Activated naive CD4-positive, alpha-beta T cell treated with anti-CD3 and anti-CD28 coated beads, Interleukin-2, amount 50 U/mL, for 24 hours (primary cell): Measurements from ENCODE around the gene HOPX.
"Not testable (repeated sequence)": the region's sequence is repeated elsewhere in the genome, so short reads cannot be mapped to it uniquely, and the experiment has no call there.

Experiments
- H3K27ac Mint-ChIP-seq: one replicate; pipeline ENCODE4 v1.8.0; 2021; ENCODE audit warnings: mild to moderate bottlenecking, mixed read lengths
- H3K27me3 Mint-ChIP-seq: one replicate; pipeline ENCODE4 v1.8.0; 2021; ENCODE audit warnings: mixed read lengths
- H3K36me3 Mint-ChIP-seq: one replicate; pipeline ENCODE4 v1.8.0; 2021; ENCODE audit warnings: mixed read lengths
- H3K4me1 Mint-ChIP-seq: one replicate; pipeline ENCODE4 v1.8.0; 2021; ENCODE audit warnings: mixed read lengths
- H3K4me3 Mint-ChIP-seq: one replicate; pipeline ENCODE4 v1.8.0; 2021; ENCODE audit warnings: mild to moderate bottlenecking, mixed read lengths
- H3K9me3 Mint-ChIP-seq: one replicate; pipeline ENCODE4 v1.8.0; 2021; ENCODE audit warnings: mixed read lengths

Gene HOPX

DNA sequence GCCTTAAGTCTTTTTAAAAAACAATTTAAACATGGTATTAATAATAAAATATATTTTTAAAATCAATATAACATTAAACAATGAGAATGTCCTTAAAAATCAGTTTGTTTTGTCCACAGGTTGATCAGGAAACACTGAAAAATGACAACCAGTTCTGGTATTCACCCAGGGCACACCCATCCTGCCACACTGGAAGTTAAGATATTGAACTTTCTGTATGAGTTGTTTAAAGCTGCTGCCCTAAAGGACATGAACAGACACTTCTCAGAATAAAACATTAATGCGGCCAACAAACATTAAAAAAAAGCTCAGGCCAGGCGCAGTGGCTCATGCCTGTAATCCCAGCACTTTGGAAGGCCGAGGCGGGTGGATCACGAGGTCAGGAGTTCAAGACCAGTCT, 15.0 kb upstream of the HOPX start:
- Mint-ChIP-seq H3K4me1 (peaks cover 17% of the 10 kb centered on the region), H3K36me3 (no peaks in the 10 kb centered on the region), H3K27me3 (peaks cover 2% of the 10 kb centered on the region), H3K9me3 (no peaks in the 10 kb centered on the region), H3K4me3 (no peak overlapping the region), H3K27ac (no peak overlapping the region)

- H3K27ac Mint-ChIP-seq, H3K36me3 Mint-ChIP-seq, H3K9me3 Mint-ChIP-seq, H3K4me3 Mint-ChIP-seq, H3K4me1 Mint-ChIP-seq, H3K27me3 Mint-ChIP-seq: not testable (repeated sequence)
Observed at GRCh38 chr4:56693476-56693875, 12.4 kb upstream of the HOPX start.

GRCh38 chr4:56692576-56692975, 11.5 kb upstream of the HOPX start:
- H3K27me3 Mint-ChIP-seq, result peaks cover 2% of the 10 kb centered on the region
- H3K27ac Mint-ChIP-seq, result no peak overlapping the region
- no peaks in the 10 kb centered on the region for H3K36me3 Mint-ChIP-seq
- H3K4me3 Mint-ChIP-seq, result no peak overlapping the region
- peaks cover 9% of the 10 kb centered on the region for H3K4me1 Mint-ChIP-seq
- H3K9me3 Mint-ChIP-seq, result no peaks in the 10 kb centered on the region

GRCh38 chr4:56691425-56691824, 10.3 kb upstream of the HOPX start:
- no peaks in the 10 kb centered on the region for H3K36me3 Mint-ChIP-seq

DNA sequence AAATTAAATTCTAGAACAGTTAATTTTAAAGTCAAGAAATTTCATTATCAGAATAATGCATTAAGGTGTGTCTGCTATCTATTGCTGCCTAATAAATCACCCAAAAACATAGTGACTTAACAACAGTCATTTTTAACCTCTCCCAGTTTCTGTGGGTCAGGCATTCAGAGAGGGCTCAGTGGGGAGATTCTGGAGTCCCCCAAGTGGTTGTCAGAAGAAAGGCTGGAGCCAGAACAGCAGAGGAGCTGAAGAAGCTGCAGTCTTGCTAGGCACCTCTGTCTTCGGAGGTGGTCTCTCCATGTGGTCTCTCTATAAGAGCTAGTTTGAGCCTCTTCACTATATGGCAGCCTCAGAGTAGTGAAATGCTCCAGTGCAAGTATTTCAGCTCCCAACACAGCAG, 9.3 kb upstream of the HOPX start:
- H3K4me1 Mint-ChIP-seq, result no peaks in the 10 kb centered on the region
- no peak overlapping the region for H3K27ac Mint-ChIP-seq
- no peak overlapping the region for H3K4me3 Mint-ChIP-seq
- peaks cover 4% of the 10 kb centered on the region for H3K27me3 Mint-ChIP-seq
- no peaks in the 10 kb centered on the region for H3K9me3 Mint-ChIP-seq
- no peaks in the 10 kb centered on the region for H3K36me3 Mint-ChIP-seq

More at GRCh38 chr4:56691425-56691824, 10.3 kb upstream of the HOPX start:
- no peak overlapping the region for H3K27ac Mint-ChIP-seq
- no peaks in the 10 kb centered on the region for H3K9me3 Mint-ChIP-seq
- H3K4me3 Mint-ChIP-seq, result no peak overlapping the region
- H3K4me1 Mint-ChIP-seq, result no peaks in the 10 kb centered on the region
- peaks cover 4% of the 10 kb centered on the region for H3K27me3 Mint-ChIP-seq

GRCh38 chr4:56689201-56689969, 8.3 kb upstream of the HOPX start:
- Mint-ChIP-seq H3K9me3 (no peaks in the 10 kb centered on the region), H3K27ac (no peak overlapping the region), H3K4me1 (no peaks in the 10 kb centered on the region), H3K4me3 (no peak overlapping the region), H3K27me3 (peaks cover 4% of the 10 kb centered on the region), H3K36me3 (no peaks in the 10 kb centered on the region)

DNA sequence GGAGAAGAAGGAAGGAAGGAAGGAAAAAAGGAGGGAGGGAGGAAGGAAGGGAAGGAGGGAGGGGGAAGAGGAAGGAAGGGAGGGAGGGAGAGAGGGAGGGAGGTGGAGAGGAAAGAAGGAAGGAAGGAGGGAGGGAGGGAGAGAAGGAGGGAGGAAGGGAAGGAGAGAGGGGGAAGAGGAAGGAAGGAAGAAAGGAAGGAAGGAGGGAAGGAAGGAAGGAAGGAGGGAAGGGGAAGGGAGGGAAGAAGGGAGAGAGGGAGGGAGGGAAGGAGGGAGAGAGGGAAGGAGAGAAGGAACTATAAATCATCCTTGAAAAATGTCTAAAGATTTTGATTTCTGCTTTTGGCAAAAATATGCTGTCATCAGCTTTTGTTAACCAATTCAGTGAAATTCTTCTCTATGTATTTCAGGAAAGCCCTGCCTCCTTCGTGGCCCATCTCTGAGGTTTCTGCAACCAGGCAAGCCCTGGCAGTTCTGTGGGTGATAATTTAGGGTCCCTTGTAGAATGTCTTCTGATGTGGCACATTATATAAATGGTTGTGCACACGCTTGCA, 7.1 kb upstream of the HOPX start:
- Mint-ChIP-seq H3K4me3 (no peak overlapping the region), H3K9me3 (no peaks in the 10 kb centered on the region), H3K36me3 (no peaks in the 10 kb centered on the region), H3K27me3 (peaks cover 7% of the 10 kb centered on the region), H3K27ac (no peak overlapping the region), H3K4me1 (peaks cover 6% of the 10 kb centered on the region)

GRCh38 chr4:56686537-56687231, 5.6 kb upstream of the HOPX start:
- Mint-ChIP-seq H3K27ac (no peak overlapping the region), H3K9me3 (no peaks in the 10 kb centered on the region), H3K4me1 (peaks cover 11% of the 10 kb centered on the region), H3K27me3 (peaks cover 10% of the 10 kb centered on the region), H3K4me3 (no peak overlapping the region), H3K36me3 (no peaks in the 10 kb centered on the region)

DNA sequence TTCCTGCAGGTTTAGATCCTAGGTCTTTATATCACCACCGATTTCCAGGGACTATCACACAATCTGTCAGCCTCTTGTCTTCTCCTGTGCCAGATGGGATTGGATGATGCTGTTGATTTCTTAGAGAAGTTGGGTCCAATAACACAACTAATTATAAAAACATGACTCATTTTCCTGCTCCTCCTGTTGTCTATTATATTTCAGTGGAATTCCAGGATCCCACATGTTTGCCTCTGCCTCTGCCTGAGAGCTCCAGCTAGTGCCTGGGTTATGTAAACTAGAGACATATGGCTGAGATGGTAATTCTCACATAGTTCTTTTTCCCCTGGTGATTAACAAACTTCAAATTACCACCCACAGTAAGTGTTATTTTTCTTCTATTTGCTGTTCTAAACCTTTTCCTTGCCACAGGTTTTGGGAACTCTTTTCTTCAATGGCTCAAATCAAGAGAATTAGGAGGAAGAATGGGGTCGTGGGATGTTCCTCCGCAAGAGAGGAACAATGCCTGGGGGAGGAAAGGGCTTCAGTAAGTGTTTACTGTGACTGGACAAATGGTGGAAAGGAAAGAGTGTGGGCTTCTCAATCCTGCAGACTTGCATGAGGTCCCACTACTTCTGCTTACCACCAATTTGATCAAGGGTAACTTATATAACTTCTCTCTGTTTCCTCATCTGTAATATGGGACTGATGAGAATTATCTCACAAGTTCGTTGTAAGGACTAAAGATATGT, 3.4 kb upstream of the HOPX start:
- Mint-ChIP-seq H3K27me3 (peaks cover 13% of the 10 kb centered on the region), H3K27ac (no peak overlapping the region), H3K4me3 (no peak overlapping the region), H3K36me3 (no peaks in the 10 kb centered on the region), H3K9me3 (no peaks in the 10 kb centered on the region), H3K4me1 (peaks cover 25% of the 10 kb centered on the region)

DNA sequence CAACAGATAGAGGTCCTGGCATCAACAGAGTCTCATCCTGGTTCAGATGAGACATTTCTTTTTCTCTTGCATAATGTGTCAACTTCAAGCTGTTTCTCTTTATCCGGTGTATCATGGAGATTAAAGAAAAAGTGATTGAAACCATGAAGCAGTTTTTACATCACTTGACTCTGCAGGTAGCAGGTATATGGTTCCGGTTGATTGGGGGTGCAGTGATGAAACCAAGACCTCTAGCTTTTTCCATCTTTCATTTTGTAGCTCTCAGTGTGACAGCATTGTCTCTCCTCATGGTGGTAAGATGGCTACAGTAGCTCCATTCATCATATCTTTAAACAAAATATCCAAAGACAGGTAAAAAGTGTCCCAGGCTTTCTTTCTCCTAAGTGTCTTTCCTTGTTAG, 2.4 kb upstream of the HOPX start:
- peaks cover 25% of the 10 kb centered on the region for H3K4me1 Mint-ChIP-seq
- H3K9me3 Mint-ChIP-seq, result no peaks in the 10 kb centered on the region
- H3K4me3 Mint-ChIP-seq, result no peak overlapping the region
- no peaks in the 10 kb centered on the region for H3K36me3 Mint-ChIP-seq
- H3K27me3 Mint-ChIP-seq, result peaks cover 13% of the 10 kb centered on the region
- no peak overlapping the region for H3K27ac Mint-ChIP-seq

DNA sequence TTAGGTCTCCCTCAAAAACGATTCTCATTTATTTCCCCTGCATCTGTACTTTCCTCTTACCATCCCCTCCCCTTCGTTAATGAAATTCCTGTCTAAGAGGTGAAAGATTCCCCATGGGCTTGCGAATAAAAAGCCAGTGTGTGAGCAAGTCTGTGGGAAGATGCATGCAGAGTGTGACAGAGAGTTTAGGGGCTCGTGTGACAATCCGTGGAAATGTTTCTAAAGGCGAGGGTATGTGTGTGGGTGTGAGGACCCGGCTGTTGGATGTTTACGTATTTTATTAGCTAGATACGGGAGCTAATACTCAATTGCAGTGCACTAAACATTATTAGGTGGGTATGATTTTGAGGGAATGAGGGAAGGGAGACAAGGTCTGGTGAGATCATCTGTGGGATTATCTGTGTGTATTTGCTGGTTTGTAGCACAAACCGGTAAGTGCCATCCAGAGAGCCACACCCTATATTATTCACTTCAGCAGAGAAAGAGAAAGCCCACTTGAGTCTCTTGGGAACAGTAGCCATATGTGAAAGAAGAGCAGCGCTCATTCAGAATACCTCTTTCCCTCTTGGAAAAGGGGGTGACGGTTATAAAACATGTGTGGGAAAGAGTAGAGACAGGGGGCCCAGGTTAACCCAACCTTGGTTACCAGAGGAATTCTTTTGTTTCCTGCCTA, 893 bp upstream of the HOPX start:
- H3K27me3 Mint-ChIP-seq, result peaks cover 11% of the 10 kb centered on the region
- no peaks in the 10 kb centered on the region for H3K36me3 Mint-ChIP-seq
- H3K4me3 Mint-ChIP-seq, result peak overlapping the region; percentile 65
- no peak overlapping the region for H3K27ac Mint-ChIP-seq
- H3K4me1 Mint-ChIP-seq, result peaks cover 25% of the 10 kb centered on the region
- no peaks in the 10 kb centered on the region for H3K9me3 Mint-ChIP-seq

DNA sequence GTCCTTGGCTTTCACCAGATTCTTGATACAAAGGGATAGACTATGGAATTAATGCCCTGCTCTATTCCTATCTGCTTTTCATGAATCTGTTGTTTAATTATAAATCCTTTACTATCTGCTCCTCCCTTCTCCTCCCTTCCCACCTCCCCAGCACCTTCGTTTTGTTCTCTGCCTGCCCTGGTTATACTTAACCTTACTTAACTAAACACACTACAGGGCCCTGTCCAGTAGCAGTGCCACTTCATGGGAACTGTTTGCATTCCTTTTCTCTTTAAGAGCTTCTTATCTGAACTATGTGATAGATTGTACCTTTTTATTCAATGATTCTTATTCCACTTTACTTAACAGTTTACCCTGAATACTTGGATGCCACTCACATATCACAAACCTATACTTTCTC, 830 bp downstream of the HOPX start:
- Mint-ChIP-seq H3K27me3 (peaks cover 10% of the 10 kb centered on the region), H3K4me3 (no peak overlapping the region), H3K4me1 (peaks cover 25% of the 10 kb centered on the region), H3K36me3 (no peaks in the 10 kb centered on the region), H3K9me3 (no peaks in the 10 kb centered on the region), H3K27ac (no peak overlapping the region)

- H3K4me3 Mint-ChIP-seq, result no peak overlapping the region
- no peak overlapping the region for H3K27ac Mint-ChIP-seq
- peaks cover 18% of the 10 kb centered on the region for H3K4me1 Mint-ChIP-seq
- H3K9me3 Mint-ChIP-seq, result no peaks in the 10 kb centered on the region
- H3K27me3 Mint-ChIP-seq, result peaks cover 7% of the 10 kb centered on the region
- no peaks in the 10 kb centered on the region for H3K36me3 Mint-ChIP-seq
Observed at GRCh38 chr4:56677711-56678110, 3.4 kb downstream of the HOPX start.

DNA sequence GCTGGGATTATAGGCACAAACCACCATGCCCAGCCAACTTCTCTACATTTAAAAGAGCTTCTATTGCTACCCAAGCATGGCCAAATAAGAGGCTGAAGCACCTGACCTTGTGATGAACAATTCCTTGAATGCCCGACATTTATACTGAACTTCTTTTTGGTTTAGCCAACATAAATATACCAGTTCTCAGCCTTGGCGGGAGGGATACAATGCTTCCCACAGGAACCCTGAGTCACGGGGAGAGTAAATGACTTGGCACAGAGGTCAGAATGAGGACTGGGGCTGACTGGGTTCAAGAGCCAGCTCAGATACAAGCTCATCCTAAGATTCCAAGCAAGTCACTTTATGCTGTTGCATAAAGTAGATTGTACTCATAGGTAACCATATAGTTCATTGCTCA, 6.1 kb downstream of the HOPX start:
- Mint-ChIP-seq H3K9me3 (no peaks in the 10 kb centered on the region), H3K27ac (no peak overlapping the region), H3K27me3 (peaks cover 2% of the 10 kb centered on the region)

GRCh38 chr4:56671860-56672259, 9.2 kb downstream of the HOPX start:
- Mint-ChIP-seq H3K27me3 (no peaks in the 10 kb centered on the region), H3K36me3 (peaks cover 2% of the 10 kb centered on the region), H3K27ac (no peak overlapping the region), H3K4me1 (no peaks in the 10 kb centered on the region), H3K4me3 (no peak overlapping the region), H3K9me3 (no peaks in the 10 kb centered on the region)

More for the DNA sequence above, 6.1 kb downstream of the HOPX start:
- Mint-ChIP-seq H3K36me3 (no peaks in the 10 kb centered on the region), H3K4me3 (no peak overlapping the region), H3K4me1 (no peaks in the 10 kb centered on the region)
